Mucosa of stomach (tissue), 1 donor: ENCODE results near the gene LDLRAD4.

Experiments
- H3K27me3 ChIP-seq: one replicate; pipeline ENCODE4 v1.7.0; 2013; ENCODE audit warnings: mild to moderate bottlenecking, low read length; ENCODE audit not compliant: control insufficient read depth, insufficient read depth
- H3K36me3 ChIP-seq: one replicate; pipeline ENCODE4 v1.7.0; 2013; ENCODE audit warnings: low read length; ENCODE audit not compliant: control insufficient read depth, insufficient read depth
- H3K4me1 ChIP-seq: one replicate; pipeline ENCODE4 v1.7.0; 2013; ENCODE audit warnings: mild to moderate bottlenecking, low read length; ENCODE audit not compliant: control insufficient read depth, insufficient read depth
- H3K4me3 ChIP-seq: one replicate; pipeline ENCODE4 v1.7.0; 2013; ENCODE audit warnings: low read length
- H3K9ac ChIP-seq: one replicate; pipeline ENCODE4 v1.7.0; 2013; ENCODE audit warnings: mild to moderate bottlenecking, low read length, moderate library complexity
- H3K9me3 ChIP-seq: one replicate; pipeline ENCODE4 v1.7.0; 2013; ENCODE audit warnings: mild to moderate bottlenecking, low read length, moderate library complexity; ENCODE audit not compliant: control insufficient read depth
- donor health status: Pancreatic carcinoma.

Gene LDLRAD4

GRCh38 chr18:13457327-13457726, 238.8 kb downstream of the LDLRAD4 start:
- H3K4me3 ChIP-seq = no peak overlapping the region
- H3K27me3 ChIP-seq = no peaks in the 10 kb centered on the region
- H3K9me3 ChIP-seq = no peaks in the 10 kb centered on the region
- H3K9ac ChIP-seq = no peak overlapping the region
- no peaks in the 10 kb centered on the region for H3K36me3 ChIP-seq
- no peaks in the 10 kb centered on the region for H3K4me1 ChIP-seq

GRCh38 chr18:13460946-13461345, 242.4 kb downstream of the LDLRAD4 start:
- no peaks in the 10 kb centered on the region for H3K4me1 ChIP-seq
- H3K4me3 ChIP-seq = no peak overlapping the region
- no peaks in the 10 kb centered on the region for H3K27me3 ChIP-seq
- no peaks in the 10 kb centered on the region for H3K9me3 ChIP-seq
- H3K36me3 ChIP-seq = no peaks in the 10 kb centered on the region
- no peak overlapping the region for H3K9ac ChIP-seq

GRCh38 chr18:13461469-13461868, 242.9 kb downstream of the LDLRAD4 start:
- no peaks in the 10 kb centered on the region for H3K36me3 ChIP-seq
- H3K4me3 ChIP-seq = no peak overlapping the region
- H3K9me3 ChIP-seq = no peaks in the 10 kb centered on the region
- H3K4me1 ChIP-seq = no peaks in the 10 kb centered on the region
- no peak overlapping the region for H3K9ac ChIP-seq
- no peaks in the 10 kb centered on the region for H3K27me3 ChIP-seq

- H3K4me1 ChIP-seq = no peaks in the 10 kb centered on the region
Measured at GRCh38 chr18:13461936-13462335, 243.4 kb downstream of the LDLRAD4 start.

GRCh38 chr18:13462686-13463085, 244.1 kb downstream of the LDLRAD4 start:
- Histone ChIP-seq H3K27me3 (no peaks in the 10 kb centered on the region), H3K4me1 (no peaks in the 10 kb centered on the region), H3K36me3 (no peaks in the 10 kb centered on the region), H3K9ac (no peak overlapping the region), H3K4me3 (no peak overlapping the region), H3K9me3 (no peaks in the 10 kb centered on the region)

More at GRCh38 chr18:13461936-13462335, 243.4 kb downstream of the LDLRAD4 start:
- Histone ChIP-seq H3K27me3 (no peaks in the 10 kb centered on the region), H3K9me3 (no peaks in the 10 kb centered on the region), H3K9ac (no peak overlapping the region), H3K4me3 (no peak overlapping the region), H3K36me3 (no peaks in the 10 kb centered on the region)

- no peaks in the 10 kb centered on the region for H3K4me1 ChIP-seq
Measured at GRCh38 chr18:13463526-13464210, 245.1 kb downstream of the LDLRAD4 start.

GRCh38 chr18:13464432-13465123, 246.0 kb downstream of the LDLRAD4 start:
- Histone ChIP-seq H3K9ac (no peak overlapping the region), H3K36me3 (no peaks in the 10 kb centered on the region), H3K9me3 (no peaks in the 10 kb centered on the region), H3K4me3 (no peak overlapping the region), H3K27me3 (no peaks in the 10 kb centered on the region), H3K4me1 (no peaks in the 10 kb centered on the region)

More at GRCh38 chr18:13463526-13464210, 245.1 kb downstream of the LDLRAD4 start:
- Histone ChIP-seq H3K36me3 (no peaks in the 10 kb centered on the region), H3K9me3 (no peaks in the 10 kb centered on the region), H3K9ac (no peak overlapping the region), H3K27me3 (no peaks in the 10 kb centered on the region), H3K4me3 (no peak overlapping the region)

GRCh38 chr18:13465124-13465446, 246.5 kb downstream of the LDLRAD4 start:
- Histone ChIP-seq H3K9ac (no peak overlapping the region), H3K4me3 (no peak overlapping the region), H3K27me3 (no peaks in the 10 kb centered on the region), H3K9me3 (no peaks in the 10 kb centered on the region), H3K4me1 (no peaks in the 10 kb centered on the region), H3K36me3 (no peaks in the 10 kb centered on the region)

- Histone ChIP-seq H3K36me3 (no peaks in the 10 kb centered on the region), H3K9ac (no peak overlapping the region), H3K4me3 (no peak overlapping the region), H3K27me3 (no peaks in the 10 kb centered on the region), H3K9me3 (no peaks in the 10 kb centered on the region), H3K4me1 (no peaks in the 10 kb centered on the region)
Measured at GRCh38 chr18:13465476-13465875, 246.9 kb downstream of the LDLRAD4 start.

GRCh38 chr18:13470516-13471197, 252.1 kb downstream of the LDLRAD4 start:
- Histone ChIP-seq H3K27me3 (no peaks in the 10 kb centered on the region), H3K9ac (no peak overlapping the region), H3K36me3 (no peaks in the 10 kb centered on the region), H3K9me3 (no peaks in the 10 kb centered on the region), H3K4me1 (no peaks in the 10 kb centered on the region), H3K4me3 (no peak overlapping the region)

GRCh38 chr18:13471198-13471845, 252.8 kb downstream of the LDLRAD4 start:
- Histone ChIP-seq H3K27me3 (no peaks in the 10 kb centered on the region), H3K9ac (no peak overlapping the region), H3K9me3 (no peaks in the 10 kb centered on the region), H3K36me3 (no peaks in the 10 kb centered on the region), H3K4me1 (no peaks in the 10 kb centered on the region), H3K4me3 (no peak overlapping the region)
